AG10803 (cell line): ENCODE data around the gene TNFRSF4.

Experiments used
- DNase-seq: peaks from one replicate; pipeline ENCODE4 v3.0.0; 2010; ENCODE audit warnings: low read depth
- H3K4me3 ChIP-seq: 2 replicates; pipeline ENCODE4 v1.5.1; 2011; ENCODE audit warnings: mild to moderate bottlenecking, low read length, control low read depth
- TF ChIP-seq, protein P1 (sequence below): conservative IDR thresholded peaks from 2 replicates; pipeline ENCODE4 v1.5.1; 2011; ENCODE audit warnings: mild to moderate bottlenecking, low read length, control low read depth, inconsistent platforms

The TNFRSF4 gene

DNA sequence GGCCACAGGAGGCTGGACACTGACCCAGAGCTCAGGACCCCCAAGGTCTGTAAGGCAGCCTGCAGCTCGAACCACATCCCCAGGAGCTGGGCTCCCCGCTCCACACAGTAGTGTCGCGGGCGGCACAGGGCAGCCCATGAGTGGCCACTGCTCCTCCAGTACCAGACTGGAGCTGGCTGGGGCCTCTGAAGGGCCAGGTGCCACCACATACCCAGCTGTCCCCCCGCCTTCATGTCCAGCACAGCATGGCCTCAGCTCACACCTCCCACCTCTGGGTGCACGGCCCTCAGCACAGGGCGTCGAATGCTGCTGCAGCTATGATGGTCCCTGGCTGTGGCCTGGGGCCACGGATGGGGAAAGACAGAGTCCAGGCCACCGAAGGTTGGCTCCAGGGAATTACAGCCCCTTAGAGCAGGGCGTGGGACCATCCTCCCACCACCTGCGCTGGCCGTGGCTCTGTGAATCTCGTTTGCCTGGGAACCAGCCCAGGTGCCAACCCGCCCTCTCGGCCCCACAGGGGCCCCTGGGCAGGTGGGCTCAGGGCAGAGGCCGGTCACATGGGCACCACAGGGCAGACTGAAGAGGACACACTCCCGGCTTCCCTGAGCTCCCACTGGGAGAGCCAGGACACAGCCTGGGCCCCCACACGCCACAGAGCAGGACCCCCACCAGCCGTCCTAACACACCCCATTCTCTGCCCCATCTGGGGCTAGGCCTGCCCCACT lies 2.1 kb upstream of the TNFRSF4 start:
- no peak overlapping the region for H3K4me3 ChIP-seq
- DNase-seq: no peak
- TF ChIP-seq, protein P1, sequence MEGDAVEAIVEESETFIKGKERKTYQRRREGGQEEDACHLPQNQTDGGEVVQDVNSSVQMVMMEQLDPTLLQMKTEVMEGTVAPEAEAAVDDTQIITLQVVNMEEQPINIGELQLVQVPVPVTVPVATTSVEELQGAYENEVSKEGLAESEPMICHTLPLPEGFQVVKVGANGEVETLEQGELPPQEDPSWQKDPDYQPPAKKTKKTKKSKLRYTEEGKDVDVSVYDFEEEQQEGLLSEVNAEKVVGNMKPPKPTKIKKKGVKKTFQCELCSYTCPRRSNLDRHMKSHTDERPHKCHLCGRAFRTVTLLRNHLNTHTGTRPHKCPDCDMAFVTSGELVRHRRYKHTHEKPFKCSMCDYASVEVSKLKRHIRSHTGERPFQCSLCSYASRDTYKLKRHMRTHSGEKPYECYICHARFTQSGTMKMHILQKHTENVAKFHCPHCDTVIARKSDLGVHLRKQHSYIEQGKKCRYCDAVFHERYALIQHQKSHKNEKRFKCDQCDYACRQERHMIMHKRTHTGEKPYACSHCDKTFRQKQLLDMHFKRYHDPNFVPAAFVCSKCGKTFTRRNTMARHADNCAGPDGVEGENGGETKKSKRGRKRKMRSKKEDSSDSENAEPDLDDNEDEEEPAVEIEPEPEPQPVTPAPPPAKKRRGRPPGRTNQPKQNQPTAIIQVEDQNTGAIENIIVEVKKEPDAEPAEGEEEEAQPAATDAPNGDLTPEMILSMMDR: no peak

DNA sequence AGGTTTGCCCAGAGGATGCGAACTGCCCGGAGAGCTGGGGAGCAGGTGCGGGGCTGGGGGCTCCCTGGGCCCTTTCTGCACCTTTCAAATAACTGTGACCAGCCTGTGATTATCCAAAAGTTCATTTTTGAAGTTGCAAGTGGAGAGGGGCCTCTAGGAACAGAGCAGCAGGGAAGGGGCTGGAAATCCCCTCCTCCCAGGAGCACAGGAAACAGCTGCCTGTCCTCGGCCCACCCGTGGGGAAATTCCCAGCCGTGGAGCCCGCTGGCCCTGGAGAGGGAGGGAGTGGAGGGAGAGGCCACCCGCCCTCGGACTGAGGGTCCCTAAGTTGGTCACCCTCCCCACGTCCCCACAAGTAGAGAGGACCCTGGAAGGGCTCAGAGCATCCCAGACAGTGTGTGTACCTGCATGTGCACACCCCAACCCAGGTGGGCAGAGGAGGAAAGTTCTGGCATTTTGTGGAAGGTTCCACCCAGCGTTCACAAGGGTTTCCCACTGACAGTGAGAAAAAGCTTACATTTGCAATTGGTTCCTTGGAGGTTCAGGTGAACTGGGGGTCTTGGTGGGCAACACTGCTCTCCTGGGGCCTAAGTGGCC lies 1.2 kb upstream of the TNFRSF4 start:
- no peak for DNase-seq
- H3K4me3 ChIP-seq: no peak overlapping the region
- TF ChIP-seq, protein P1: no peak

DNA sequence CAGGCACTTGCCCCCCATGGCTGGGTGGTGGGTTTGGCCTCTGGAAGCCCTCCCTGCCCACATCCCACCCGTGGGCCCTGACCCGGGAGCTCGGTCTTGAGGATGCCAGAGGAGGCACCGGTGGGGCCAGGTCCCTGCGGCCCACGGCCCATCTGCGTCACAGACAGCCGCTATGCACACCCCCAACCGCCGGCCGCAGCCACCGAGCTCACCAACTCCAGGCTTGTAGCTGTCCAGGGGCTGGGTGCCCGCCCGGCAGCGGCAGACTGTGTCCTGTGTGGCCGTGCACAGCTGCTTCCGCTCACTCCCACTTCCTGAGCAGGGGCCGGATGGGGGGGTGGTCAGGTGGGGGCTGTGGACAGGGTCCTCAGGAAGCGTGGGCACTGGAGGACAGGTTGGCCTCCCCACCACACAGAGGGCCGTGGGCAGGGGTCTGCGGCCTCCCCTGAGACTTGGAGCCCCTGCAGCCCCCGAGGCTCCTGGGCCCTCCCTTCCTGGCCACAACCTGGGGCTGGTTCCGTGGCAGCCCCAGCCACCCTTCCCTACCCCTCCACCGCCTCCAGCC lies 1.1 kb downstream of the TNFRSF4 start:
- no peak overlapping the region for H3K4me3 ChIP-seq
- TF ChIP-seq, protein P1: no peak
- DNase-seq: no peak

DNA sequence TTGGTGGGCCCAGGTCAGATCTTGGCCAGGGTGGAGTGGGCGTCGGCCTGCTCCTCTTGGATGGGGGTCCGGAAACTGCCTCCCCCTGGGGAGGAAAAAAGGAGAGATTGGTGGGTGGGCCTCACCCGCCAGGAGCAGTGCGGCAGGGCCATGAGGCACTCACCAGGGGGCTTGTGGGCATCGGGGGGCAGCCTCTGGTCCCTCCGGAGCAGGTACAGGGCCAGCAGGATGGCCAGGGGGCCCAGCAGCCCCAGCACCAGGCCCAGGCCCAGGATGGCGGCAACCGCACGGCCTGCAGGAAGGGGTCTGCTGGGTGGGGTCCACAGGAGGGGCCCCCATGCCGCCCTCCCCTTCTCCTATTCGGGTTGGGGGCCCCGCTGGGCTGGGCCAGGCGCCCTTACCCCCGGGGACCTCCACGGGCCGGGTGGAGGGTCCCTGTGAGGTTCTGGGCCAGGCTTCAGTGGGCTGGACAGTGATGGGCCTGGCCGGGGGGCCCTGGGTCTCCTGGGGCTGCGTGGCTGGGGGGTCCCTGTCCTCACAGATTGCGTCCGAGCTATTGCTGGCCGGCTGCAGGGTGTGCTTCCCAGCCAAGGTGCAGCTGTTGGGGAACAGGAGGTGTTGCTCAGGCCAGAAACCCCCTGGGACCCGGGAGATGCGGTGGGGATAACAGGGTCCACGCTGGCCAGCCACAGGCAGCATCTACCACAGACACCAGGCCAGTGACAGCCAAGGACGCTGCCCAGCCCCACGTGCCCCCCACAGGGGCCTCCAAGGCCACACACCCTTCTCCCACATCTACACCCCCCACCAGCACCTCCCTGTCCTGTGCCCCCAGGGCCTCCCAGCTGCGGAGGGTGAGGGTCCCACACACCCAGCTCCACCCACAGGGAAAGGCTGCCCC lies 2.2 kb downstream of the TNFRSF4 start:
- TF ChIP-seq, protein P1: no peak
- H3K4me3 ChIP-seq: no peak overlapping the region
- no peak for DNase-seq

DNA sequence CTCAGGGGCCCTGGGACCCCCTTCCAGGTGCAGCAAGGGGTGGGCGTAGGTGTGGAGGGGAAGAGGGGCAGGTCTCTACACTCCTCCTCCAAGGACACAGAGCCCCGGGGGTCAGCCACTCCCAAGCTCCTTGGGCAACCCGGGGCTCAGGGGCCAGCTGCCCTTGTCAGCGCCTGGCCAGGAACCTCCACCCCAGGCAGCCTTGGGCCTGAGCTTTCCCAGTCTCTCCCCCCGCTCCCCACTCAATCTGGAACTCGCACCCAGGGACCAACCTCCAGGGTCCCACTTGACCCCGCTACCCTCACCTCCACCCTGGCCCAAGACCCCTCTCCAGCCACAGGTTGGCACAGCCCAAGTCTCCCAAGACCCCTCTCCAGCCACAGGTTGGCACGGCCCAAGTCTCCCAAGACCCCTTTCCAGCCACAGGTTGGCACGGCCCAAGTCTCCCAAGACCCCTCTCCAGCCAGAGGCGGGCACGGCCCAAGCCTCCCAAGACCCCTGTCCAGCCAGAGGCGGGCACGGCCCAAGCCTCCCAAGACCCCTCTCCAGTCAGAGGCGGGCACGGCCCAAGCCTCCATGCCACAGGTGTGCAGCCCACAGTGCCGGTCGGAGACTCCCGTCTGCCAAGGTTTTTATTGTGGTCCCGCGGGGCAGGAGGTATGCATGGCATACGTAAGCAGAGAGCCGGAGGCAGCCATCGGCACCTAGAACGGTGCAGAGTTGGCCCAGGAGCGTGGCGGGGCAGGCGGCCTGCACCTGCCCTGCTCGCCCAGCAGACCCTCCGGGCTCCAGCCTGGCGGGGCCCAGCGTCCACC lies 3.0 kb downstream of the TNFRSF4 start:
- DNase-seq: no peak
- no peak overlapping the region for H3K4me3 ChIP-seq
- TF ChIP-seq, protein P1: no peak

DNA sequence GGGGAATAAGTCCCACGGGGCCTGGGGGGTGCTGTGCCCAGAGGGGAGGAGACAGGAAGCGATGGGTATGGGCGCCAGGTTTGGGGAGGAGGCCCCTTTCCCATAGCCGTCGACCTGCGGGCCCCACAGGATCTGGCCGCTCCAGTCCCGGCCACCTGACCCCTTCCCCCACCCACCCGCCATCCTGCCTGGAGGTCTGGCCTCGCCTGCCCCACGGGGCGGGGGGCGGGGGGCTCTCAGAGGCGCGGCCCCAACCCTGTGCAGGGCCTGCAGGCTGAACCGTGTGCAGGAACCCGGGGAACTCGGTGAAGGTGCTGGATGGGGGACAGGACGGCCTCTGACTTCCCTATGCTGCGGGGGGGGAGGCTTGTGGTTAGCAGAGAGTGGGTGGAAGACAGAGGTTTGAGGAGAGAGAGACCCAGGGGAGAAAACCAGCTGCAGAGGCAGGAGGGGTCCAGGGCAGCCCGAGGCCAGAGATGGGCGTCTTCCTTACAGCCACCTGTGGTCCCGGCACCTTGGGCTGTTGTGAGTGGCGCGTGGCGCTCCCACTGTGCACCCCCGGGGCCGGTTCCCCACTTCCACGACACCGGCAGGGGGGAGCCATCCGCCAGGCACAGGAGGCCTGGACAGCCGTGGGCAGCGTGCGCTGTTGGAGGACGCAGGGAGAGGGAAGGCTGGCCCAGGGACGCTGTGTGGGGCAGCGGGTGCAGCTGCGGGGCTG lies 5.1 kb downstream of the TNFRSF4 start:
- DNase-seq: no peak
- TF ChIP-seq, protein P1: no peak
- no peak overlapping the region; the same call in 1 of the 2 replicates for H3K4me3 ChIP-seq
